T-cell (primary cell): Measurements from ENCODE around the gene AFDN. TPM values are rescaled to one million over a fixed set of nuclear protein-coding genes. Genes with fewer than 3 reads are reported as not detected.

Source experiments
- ATAC-seq, 4 experiments: fragments of 200-7000 bp in 3 of 4; fragments of 150-1000 bp in 1 of 4; cut with Tn5 transposase; replicated peaks in 1 of 4; 1 replicate in 3 of 4; 2 replicates in 1 of 4; pipeline ENCODE4 v1.10.0; 2021; ENCODE audit warnings: moderate library complexity in 3 of 4, mild to moderate bottlenecking in 2 of 4, moderate number of reproducible peaks in 1 of 4
- CTCF ChIA-PET, 2 donors: fragments of 300-600 bp; sonication (Branson Sonifier 250); formaldehyde crosslinking; loops; one replicate each; lab custom pipeline; 2022; ENCODE audit warnings: antibody characterized with exemption in 2 of 2; lab: Charles Lee
- POLR2A ChIA-PET, 2 donors: fragments of 300-600 bp; sonication (Branson Sonifier 250); formaldehyde crosslinking; loops; one replicate each; lab custom pipeline; 2022; ENCODE audit warnings: antibody characterized with exemption in 2 of 2; lab: Charles Lee
- DNase-seq, 35 experiments: peaks; one replicate each; pipeline versions ENCODE4 v3.0.0 to v3.0.0-alpha.2; 2013 to 2023
- H3K27ac ChIP-seq: one replicate; pipeline ENCODE4 v1.5.1; 2013; ENCODE audit warnings: low read length
- H3K27me3 ChIP-seq, 2 experiments: replicated peaks in 1 of 2; 1 replicate in 1 of 2; 2 replicates in 1 of 2; pipeline versions ENCODE4 v1.6.1 to v1.7.0; 2013; ENCODE audit warnings: low read length in 1 of 2, mixed read lengths in 1 of 2; ENCODE audit not compliant: control insufficient read depth in 2 of 2, insufficient read depth in 2 of 2; ENCODE audit errors: extremely low read depth in 1 of 2
- H3K36me3 ChIP-seq, 2 donors: 1 replicate in 1 of 2; 2 replicates in 1 of 2; pipeline versions ENCODE4 v1.6.1 to v1.7.0; 2013; ENCODE audit warnings: low read length in 1 of 2; ENCODE audit not compliant: control insufficient read depth in 2 of 2, insufficient read depth in 1 of 2; ENCODE audit errors: extremely low read depth in 1 of 2
- H3K4me1 ChIP-seq, 2 experiments: 1 replicate in 1 of 2; 2 replicates in 1 of 2; pipeline versions ENCODE4 v1.6.1 to v1.7.0; 2013; ENCODE audit warnings: low read length in 2 of 2, mixed read lengths in 1 of 2; ENCODE audit not compliant: insufficient read depth in 2 of 2, control insufficient read depth in 1 of 2; ENCODE audit errors: extremely low read depth in 1 of 2
- H3K4me3 ChIP-seq, 2 donors: 1 replicate in 1 of 2; 2 replicates in 1 of 2; pipeline versions ENCODE4 v1.5.1 to v1.7.0; 2013; ENCODE audit warnings: mild to moderate bottlenecking in 2 of 2, low read length in 1 of 2, moderate library complexity in 1 of 2; ENCODE audit not compliant: control insufficient read depth in 1 of 2; ENCODE audit errors: extremely low read depth in 1 of 2
- H3K9me3 ChIP-seq: 2 replicates; pipeline ENCODE4 v1.7.0; 2013
- H3K27ac Mint-ChIP-seq, 2 donors: one replicate each; pipeline ENCODE4 v1.8.0; 2020 to 2021; ENCODE audit warnings: mild to moderate bottlenecking in 2 of 2, mixed read lengths in 2 of 2
- H3K27me3 Mint-ChIP-seq, 2 donors: one replicate each; pipeline ENCODE4 v1.8.0; 2021 to 2022; ENCODE audit warnings: mixed read lengths in 2 of 2
- H3K36me3 Mint-ChIP-seq: one replicate; pipeline ENCODE4 v1.8.0; 2021; ENCODE audit warnings: mixed read lengths
- H3K4me1 Mint-ChIP-seq, 3 donors: one replicate each; pipeline ENCODE4 v1.8.0; 2020 to 2022; ENCODE audit warnings: mixed read lengths in 3 of 3, mild to moderate bottlenecking in 1 of 3
- H3K4me3 Mint-ChIP-seq, 3 donors: one replicate each; pipeline ENCODE4 v1.8.0; 2020 to 2022; ENCODE audit warnings: mild to moderate bottlenecking in 3 of 3, mixed read lengths in 3 of 3, moderate library complexity in 3 of 3
- H3K9me3 Mint-ChIP-seq, 3 donors: one replicate each; pipeline ENCODE4 v1.8.0; 2020 to 2022; ENCODE audit warnings: mixed read lengths in 3 of 3
- WGBS: methylation state at CpG from one replicate; pipeline ENCODE4 v1.1.5; 2013; ENCODE audit warnings: missing lambda C conversion rate; ENCODE audit not compliant: insufficient coverage; 5-methylcytosine and 5-hydroxymethylcytosine counted together
- total RNA-seq, 35 experiments: library from RNA in 6 of 35; stranded (reverse) in 6 of 35; fragments of 120-200 nt in 1 of 35; gene quantifications; one replicate each; pipeline versions ENCODE4 v1.2.1 to v1.2.4 and lab custom pipeline; 2013 to 2026

Gene AFDN
- total RNA-seq, 5 donors from 2014 or later (not counting 1 experiment from before 2014, with no cell fraction given), result 10.6 to 30.3 (median 20.7) TPM

GRCh38 chr6:167962711-167963110, 136.0 kb downstream of the AFDN start:
- Histone ChIP-seq H3K27ac (no peak overlapping the region), H3K4me1 (no peaks in the 10 kb centered on the region), H3K36me3 (no peaks in the 10 kb centered on the region), H3K4me3 (no peak overlapping the region), H3K9me3 (no peaks in the 10 kb centered on the region), H3K27me3 (no peaks in the 10 kb centered on the region)
- no peak overlapping the region for H3K27ac Mint-ChIP-seq
- H3K9me3 Mint-ChIP-seq, result no peaks in the 10 kb centered on the region
- DNase-seq (no peak), ATAC-seq (no peak)
- no peaks in the 10 kb centered on the region for H3K27me3 Mint-ChIP-seq
- H3K36me3 Mint-ChIP-seq, result peaks cover 11% of the 10 kb centered on the region
- ChIA-PET CTCF (no interaction called here), POLR2A (no interaction called here)
- H3K4me3 Mint-ChIP-seq, result no peak overlapping the region
- no CpG with 5 or more reads among the region's 5 CpGs for WGBS
- peaks cover 0 to 8% (median 0%) of the 10 kb centered on the region in 3 donors for H3K4me1 Mint-ChIP-seq

- no peaks in the 10 kb centered on the region for H3K4me1 ChIP-seq
- Mint-ChIP-seq H3K27me3 (no peaks in the 10 kb centered on the region), H3K4me3 (no peak overlapping the region), H3K36me3 (peaks cover 9% of the 10 kb centered on the region), H3K4me1 (peaks cover 0 to 8% (median 0%) of the 10 kb centered on the region in 3 donors), H3K9me3 (no peaks in the 10 kb centered on the region), H3K27ac (no peak overlapping the region)
- H3K4me3 ChIP-seq, result no peak overlapping the region
- H3K36me3 ChIP-seq, result no peaks in the 10 kb centered on the region
- H3K27me3 ChIP-seq, result no peaks in the 10 kb centered on the region
- no peak overlapping the region for H3K27ac ChIP-seq
- POLR2A ChIA-PET, result no interaction called here
- CTCF ChIA-PET, result no interaction called here
- 89% methylated on average over 7 of the region's 8 CpGs for WGBS
- DNase-seq, result no peak
- no peaks in the 10 kb centered on the region for H3K9me3 ChIP-seq
- no peak for ATAC-seq
Measured at GRCh38 chr6:167963589-167964057, 136.9 kb downstream of the AFDN start.

GRCh38 chr6:167965592-167966539, 139.2 kb downstream of the AFDN start:
- H3K27ac Mint-ChIP-seq, result no peak overlapping the region
- no peak for ATAC-seq
- H3K9me3 Mint-ChIP-seq, result no peaks in the 10 kb centered on the region
- POLR2A ChIA-PET, result no interaction called here
- CTCF ChIA-PET, result interaction anchor here in 1 of 2 donors (0.5 kb wide), 1 partner anchor 106 kb away, joined by 6 read pairs; no protein-coding TSS in a partner anchor
- DNase-seq, result no peak
- Histone ChIP-seq H3K9me3 (no peaks in the 10 kb centered on the region), H3K27ac (no peak overlapping the region), H3K27me3 (no peaks in the 10 kb centered on the region), H3K4me3 (no peak overlapping the region), H3K4me1 (no peaks in the 10 kb centered on the region), H3K36me3 (no peaks in the 10 kb centered on the region)
- H3K27me3 Mint-ChIP-seq, result no peaks in the 10 kb centered on the region
- H3K4me1 Mint-ChIP-seq, result peaks cover 0 to 8% (median 0%) of the 10 kb centered on the region in 3 donors
- peaks cover 9% of the 10 kb centered on the region for H3K36me3 Mint-ChIP-seq
- no peak overlapping the region for H3K4me3 Mint-ChIP-seq
- 90% methylated on average over 4 of the region's 39 CpGs for WGBS

- Histone ChIP-seq H3K27ac (no peak overlapping the region), H3K4me1 (no peaks in the 10 kb centered on the region), H3K9me3 (no peaks in the 10 kb centered on the region), H3K27me3 (no peaks in the 10 kb centered on the region), H3K4me3 (no peak overlapping the region), H3K36me3 (no peaks in the 10 kb centered on the region)
- WGBS, result 100% methylated on average over 4 of the region's 8 CpGs
- DNase-seq (no peak), ATAC-seq (no peak)
- peaks cover 0 to 8% (median 0%) of the 10 kb centered on the region in 3 donors for H3K4me1 Mint-ChIP-seq
- ChIA-PET POLR2A (no interaction called here), CTCF (interaction anchor here in 1 of 2 donors (0.5 kb wide), 1 partner anchor 107 kb away, joined by 6 read pairs; no protein-coding TSS in a partner anchor)
- H3K9me3 Mint-ChIP-seq, result no peaks in the 10 kb centered on the region
- no peak overlapping the region for H3K27ac Mint-ChIP-seq
- no peaks in the 10 kb centered on the region for H3K27me3 Mint-ChIP-seq
- peaks cover 9% of the 10 kb centered on the region for H3K36me3 Mint-ChIP-seq
- H3K4me3 Mint-ChIP-seq, result no peak overlapping the region
Measured at GRCh38 chr6:167966540-167966905, 139.8 kb downstream of the AFDN start.

- Histone ChIP-seq H3K9me3 (no peaks in the 10 kb centered on the region), H3K4me1 (no peaks in the 10 kb centered on the region), H3K36me3 (no peaks in the 10 kb centered on the region), H3K27me3 (no peaks in the 10 kb centered on the region), H3K4me3 (no peak overlapping the region), H3K27ac (no peak overlapping the region)
- Mint-ChIP-seq H3K4me3 (no peak overlapping the region), H3K4me1 (peaks cover 0 to 8% (median 0%) of the 10 kb centered on the region in 3 donors), H3K9me3 (no peaks in the 10 kb centered on the region), H3K36me3 (peaks cover 7% of the 10 kb centered on the region), H3K27me3 (peaks cover 0 to 1% of the 10 kb centered on the region in 2 donors), H3K27ac (no peak overlapping the region)
- POLR2A ChIA-PET, result no interaction called here
- no peak for ATAC-seq
- peak in 1 of 35 experiments; percentile 8 for DNase-seq
- CTCF ChIA-PET, result no interaction called here
- WGBS, result 80% methylated on average over 6 of the region's 6 CpGs
Measured at GRCh38 chr6:167968091-167968490, 141.4 kb downstream of the AFDN start.

- Histone ChIP-seq H3K27ac (no peak overlapping the region), H3K27me3 (no peaks in the 10 kb centered on the region), H3K4me3 (no peak overlapping the region), H3K36me3 (no peaks in the 10 kb centered on the region), H3K9me3 (no peaks in the 10 kb centered on the region), H3K4me1 (no peaks in the 10 kb centered on the region)
- Mint-ChIP-seq H3K4me1 (peaks cover 0 to 1% (median 0%) of the 10 kb centered on the region in 3 donors), H3K27me3 (peaks cover 0 to 7% of the 10 kb centered on the region in 2 donors), H3K27ac (no peak overlapping the region), H3K4me3 (no peak overlapping the region), H3K36me3 (peaks cover 7% of the 10 kb centered on the region), H3K9me3 (no peaks in the 10 kb centered on the region)
- WGBS, result 100% methylated on average over 3 of the region's 10 CpGs
- ChIA-PET POLR2A (no interaction called here), CTCF (no interaction called here)
- ATAC-seq (no peak), DNase-seq (no peak)
Measured at GRCh38 chr6:167970230-167970629, 143.5 kb downstream of the AFDN start.
